IMR-90 (cell line): Measurements from ENCODE around the gene SUV39H1. TPM values are rescaled to one million over a fixed set of nuclear protein-coding genes. Genes with fewer than 3 reads are reported as not detected.
A peak's percentile ranks its signal among the peaks of the same experiment; 100 is the strongest.

Experiments
- ATAC-seq: fragments of 200-7000 bp; cut with Tn5 transposase; 2 replicates; pipeline ENCODE4 v1.9.1; 2020; ENCODE audit warnings: low read depth, mild to moderate bottlenecking, moderate library complexity
- BruUV-seq: library from RNA; stranded (reverse); fragments of 400-500 nt; replicated peaks from 2 replicates; lab custom pipeline; 2021; lab: Mats Ljungman, UMichigan
- CTCF ChIA-PET: fragments of 300-600 bp; formaldehyde crosslinking; extraction: SDS; loops from one replicate; lab custom pipeline; 2021; ENCODE audit warnings: antibody characterized with exemption; lab: Yijun Ruan, JAX
- POLR2A ChIA-PET: fragments of 300-600 bp; sonication (Branson Sonifier 250); formaldehyde crosslinking; loops from one replicate; lab custom pipeline; 2022; ENCODE audit warnings: antibody characterized with exemption; ENCODE audit not compliant: unreplicated experiment; lab: Charles Lee
- DNase-seq: peaks from one replicate; pipeline ENCODE4 v3.0.0; 2013
- H2AFZ ChIP-seq: replicated peaks from 2 replicates; pipeline ENCODE3; 2013; ENCODE audit warnings: low read length, mild to moderate bottlenecking; ENCODE audit not compliant: poor library complexity
- H2AK5ac ChIP-seq: 2 replicates; pipeline ENCODE4 v1.6.1; 2013; ENCODE audit warnings: low read depth, low read length, inconsistent platforms
- H2AK9ac ChIP-seq: replicated peaks from 2 replicates; pipeline ENCODE3; 2013; ENCODE audit warnings: mild to moderate bottlenecking, low read depth, low read length, moderate library complexity; ENCODE audit not compliant: poor library complexity
- H2BK120ac ChIP-seq: 2 replicates; pipeline ENCODE4 v1.6.1; 2013; ENCODE audit warnings: low read depth, low read length, inconsistent platforms
- H2BK15ac ChIP-seq: 3 replicates; pipeline ENCODE4 v1.6.1; 2013; ENCODE audit warnings: low read depth, low read length, inconsistent platforms
- H2BK20ac ChIP-seq: 2 replicates; pipeline ENCODE4 v1.6.1; 2013; ENCODE audit warnings: low read depth, mild to moderate bottlenecking, inconsistent platforms, low read length, moderate library complexity
- H2BK5ac ChIP-seq: 2 replicates; pipeline ENCODE4 v1.6.1; 2013; ENCODE audit warnings: mild to moderate bottlenecking, low read depth, low read length, inconsistent platforms; ENCODE audit not compliant: poor library complexity, severe bottlenecking
- H3K14ac ChIP-seq: replicated peaks from 2 replicates; pipeline ENCODE4 v1.6.1; 2013; ENCODE audit warnings: low read depth, low read length, inconsistent platforms
- H3K18ac ChIP-seq: 2 replicates; pipeline ENCODE4 v1.6.1; 2013; ENCODE audit warnings: low read depth, low read length, control low read depth
- H3K23ac ChIP-seq: 2 replicates; pipeline ENCODE4 v1.6.1; 2013; ENCODE audit warnings: low read depth, low read length, inconsistent platforms
- H3K27ac ChIP-seq: 2 replicates; pipeline ENCODE4 v1.5.1; 2013; ENCODE audit warnings: mild to moderate bottlenecking, control low read depth, low read length; ENCODE audit not compliant: insufficient read depth
- H3K27me3 ChIP-seq: 2 replicates; pipeline ENCODE4 v1.6.1; 2013; ENCODE audit warnings: low read length; ENCODE audit not compliant: control insufficient read depth, insufficient read depth
- H3K36me3 ChIP-seq: 2 replicates; pipeline ENCODE4 v1.6.1; 2013; ENCODE audit warnings: low read length, mixed read lengths; ENCODE audit not compliant: control insufficient read depth, insufficient read depth
- H3K4ac ChIP-seq: 2 replicates; pipeline ENCODE4 v1.6.1; 2013; ENCODE audit warnings: low read depth, low read length, inconsistent platforms
- H3K4me1 ChIP-seq: 2 replicates; pipeline ENCODE4 v1.6.1; 2013; ENCODE audit warnings: low read length, mixed read lengths; ENCODE audit not compliant: control insufficient read depth, insufficient read depth
- H3K4me2 ChIP-seq: 2 replicates; pipeline ENCODE4 v1.6.1; 2013; ENCODE audit warnings: low read depth, mild to moderate bottlenecking, control low read depth, low read length, moderate library complexity
- H3K4me3 ChIP-seq: 2 replicates; pipeline ENCODE4 v1.5.1; 2013; ENCODE audit warnings: low read depth, mild to moderate bottlenecking, control low read depth, low read length, moderate library complexity; ENCODE audit not compliant: insufficient read depth
- H3K56ac ChIP-seq: 2 replicates; pipeline ENCODE4 v1.6.1; 2013; ENCODE audit warnings: low read length, inconsistent platforms; ENCODE audit not compliant: insufficient read depth; ENCODE audit errors: extremely low read depth
- H3K79me1 ChIP-seq, 2 experiments: 2 replicates each; pipeline ENCODE4 v1.6.1; 2013; ENCODE audit warnings: low read length in 2 of 2, inconsistent platforms in 1 of 2, low read depth in 1 of 2
- H3K9ac ChIP-seq: 2 replicates; pipeline ENCODE4 v1.6.1; 2013; ENCODE audit warnings: low read depth, low read length, control low read depth
- H3K9me1 ChIP-seq: 2 replicates; pipeline ENCODE4 v1.6.1; 2013; ENCODE audit warnings: low read length, inconsistent platforms; ENCODE audit not compliant: insufficient read depth
- H3K9me3 ChIP-seq: 2 replicates; pipeline ENCODE4 v1.6.1; 2013; ENCODE audit warnings: low read length; ENCODE audit not compliant: control insufficient read depth, insufficient read depth
- H4K20me1 ChIP-seq: 2 replicates; pipeline ENCODE4 v1.6.1; 2013; ENCODE audit warnings: low read length, inconsistent platforms; ENCODE audit not compliant: insufficient read depth
- H4K5ac ChIP-seq: 2 replicates; pipeline ENCODE4 v1.6.1; 2013; ENCODE audit warnings: mild to moderate bottlenecking, low read depth, low read length, control low read depth
- H4K8ac ChIP-seq, 2 experiments: 2 replicates each; pipeline ENCODE4 v1.6.1; 2013; ENCODE audit warnings: low read depth in 2 of 2, low read length in 2 of 2, control low read depth in 1 of 2, inconsistent platforms in 1 of 2
- H4K91ac ChIP-seq: 2 replicates; pipeline ENCODE4 v1.6.1; 2013; ENCODE audit warnings: low read depth, low read length, inconsistent platforms; ENCODE audit not compliant: insufficient read depth
- BHLHE40 ChIP-seq: fragments of 150-350 bp; IDR thresholded peaks from 2 replicates; pipeline ENCODE4 v1.6.1; 2016; ENCODE audit warnings: mild to moderate bottlenecking, low read depth, low read length
- CEBPB ChIP-seq: IDR thresholded peaks from 2 replicates; pipeline ENCODE4 v1.6.1; 2012; ENCODE audit warnings: low read depth, low read length, improper control_type of control experiment
- CHD1 ChIP-seq: IDR thresholded peaks from 2 replicates; pipeline ENCODE4 v1.6.1; 2012; ENCODE audit warnings: low read depth, low read length, improper control_type of control experiment
- CTCF ChIP-seq: conservative IDR thresholded peaks from 2 replicates; pipeline ENCODE4 v1.5.1; 2012; ENCODE audit warnings: mild to moderate bottlenecking, low read depth, low read length, improper control_type of control experiment
- ELK1 ChIP-seq: fragments of 150-350 bp; IDR thresholded peaks from 2 replicates; pipeline ENCODE4 v1.6.1; 2016; ENCODE audit warnings: low read depth, mild to moderate bottlenecking, low read length, moderate library complexity, borderline replicate concordance
- FOS ChIP-seq: fragments of 150-350 bp; IDR thresholded peaks from 2 replicates; pipeline ENCODE4 v1.6.1; 2016; ENCODE audit warnings: low read depth, low read length
- MAFK ChIP-seq: IDR thresholded peaks from 2 replicates; pipeline ENCODE4 v1.6.1; 2012; ENCODE audit warnings: low read depth, low read length, improper control_type of control experiment
- MXI1 ChIP-seq: IDR thresholded peaks from 2 replicates; pipeline ENCODE4 v1.6.1; 2012; ENCODE audit warnings: low read depth, mild to moderate bottlenecking, low read length, moderate library complexity, borderline replicate concordance
- NFE2L2 ChIP-seq: fragments of 150-350 bp; IDR thresholded peaks from 2 replicates; pipeline ENCODE4 v1.6.1; 2016; ENCODE audit warnings: low read depth, mild to moderate bottlenecking, low read length
- RAD21 ChIP-seq: IDR thresholded peaks from 2 replicates; pipeline ENCODE4 v1.6.1; 2012; ENCODE audit warnings: low read length, improper control_type of control experiment
- RCOR1 ChIP-seq: IDR thresholded peaks from 2 replicates; pipeline ENCODE4 v1.6.1; 2012; ENCODE audit warnings: mild to moderate bottlenecking, low read length, improper control_type of control experiment; ENCODE audit not compliant: insufficient replicate concordance
- RFX5 ChIP-seq: IDR thresholded peaks from 2 replicates; pipeline ENCODE4 v1.8.0; 2012; ENCODE audit warnings: low read depth, mild to moderate bottlenecking, low read length, moderate library complexity
- SMC3 ChIP-seq: fragments of 150-350 bp; IDR thresholded peaks from 2 replicates; pipeline ENCODE4 v1.6.1; 2016; ENCODE audit warnings: low read depth, mild to moderate bottlenecking, antibody characterized with exemption, low read length, moderate library complexity
- USF2 ChIP-seq: fragments of 150-350 bp; IDR thresholded peaks from 2 replicates; pipeline ENCODE4 v1.6.1; 2017; ENCODE audit warnings: mild to moderate bottlenecking, antibody characterized with exemption, low read length, low read depth
- WGBS, 2 experiments: methylation state at CpG; one replicate each; pipeline versions ENCODE4 v1.1.5 to v1.1.7; 2013; ENCODE audit warnings: missing lambda C conversion rate in 2 of 2; ENCODE audit not compliant: insufficient read length in 1 of 2; ENCODE audit errors: extremely low coverage in 2 of 2; 5-methylcytosine and 5-hydroxymethylcytosine counted together
- dilution Hi-C: fragments of 300-500 bp; cut with HindIII; formaldehyde crosslinking; loops from one replicate; pipeline ENCODE4 v1.14.3; 2018; ENCODE audit warnings: low sequenced_read_pairs; ENCODE audit not compliant: unreplicated experiment
- in situ Hi-C: fragments of 300-500 bp; cut with MboI; formaldehyde crosslinking; loops from 3 replicates; pipeline ENCODE4 v1.14.3; 2019; ENCODE audit warnings: low sequenced_read_pairs, inconsistent platforms, mixed read lengths
- intact Hi-C: fragments of 100-400 bp; cut with micrococcal nuclease; formaldehyde crosslinking; loops from 2 replicates; pipeline ENCODE4 v1.10.0; 2022
- polyA plus RNA-seq, 3 experiments: library from polyadenylated mRNA; depleted of rRNA; stranded (reverse); fragments of >200 nt; gene quantifications; 2 replicates each; pipeline ENCODE4 v1.2.3, GENCODE V29; 2012; ENCODE audit warnings: low replicate concordance in 1 of 3
- total RNA-seq: library from RNA; depleted of rRNA; stranded (reverse); fragments of >200 nt; gene quantifications from 2 replicates; pipeline ENCODE4 v1.2.3, GENCODE V29; 2012

Gene SUV39H1
- total and polyA plus RNA-seq, 2 of the 4 experiments (the other 2 are of a cell fraction): 6.6 to 8.6 TPM

GRCh38 chrX:48676893-48677270, 19.7 kb upstream of the SUV39H1 start:
- peak overlapping the region; percentile 36; the same call in 1 of the 2 replicates for H3K27ac ChIP-seq
- H3K27me3 ChIP-seq: no peaks in the 10 kb centered on the region; the same call in 1 of the 2 replicates
- DNase-seq: no peak
- H3K23ac ChIP-seq: no peak overlapping the region
- H4K5ac ChIP-seq: peak overlapping the region; percentile 75
- H2AFZ ChIP-seq: peak overlapping the region; percentile 92
- H3K4me3 ChIP-seq: peak overlapping the region; percentile 63
- no peaks in the 10 kb centered on the region; a peak in 1 of 4 replicates for H3K79me1 ChIP-seq
- dilution Hi-C loops: no loop called here
- intact Hi-C loops: loop anchor here (2.0 kb wide), 1 partner anchor 20 kb away; the partner anchor contains the start of gene SUV39H1
- peak overlapping the region; percentile 71 to 91; a peak in 3 of 4 replicates for H4K8ac ChIP-seq
- H2AK5ac ChIP-seq: peak overlapping the region; percentile 68; the same call in 1 of the 2 replicates
- H3K36me3 ChIP-seq: no peaks in the 10 kb centered on the region
- H3K9me3 ChIP-seq: no peaks in the 10 kb centered on the region
- no peak for TF ChIP-seq RCOR1
- TF ChIP-seq NFE2L2: no peak
- TF ChIP-seq ELK1: no peak
- no peak for TF ChIP-seq SMC3
- no peak for TF ChIP-seq RFX5
- no peak for TF ChIP-seq CHD1
- TF ChIP-seq CEBPB: no peak
- TF ChIP-seq MXI1: no peak
- no peak for TF ChIP-seq BHLHE40
- TF ChIP-seq USF2: no peak
- TF ChIP-seq FOS: no peak
- no peak for TF ChIP-seq RAD21
- no peak for TF ChIP-seq MAFK
- TF ChIP-seq CTCF: no peak
- in situ Hi-C loops: no loop called here
- no peak overlapping the region for H2BK20ac ChIP-seq
- H2BK120ac ChIP-seq: no peak overlapping the region
- H4K91ac ChIP-seq: peak overlapping the region; percentile 55; the same call in 1 of the 2 replicates
- H3K4me2 ChIP-seq: peak overlapping the region; percentile 80
- no peaks in the 10 kb centered on the region for H3K4me1 ChIP-seq
- CTCF ChIA-PET: no interaction called here
- BruUV-seq: no TSS peak
- no peak overlapping the region for H2BK15ac ChIP-seq
- 40% methylated on average over 3 of the region's 9 CpGs; no CpG with 5 or more reads in 1 of the 2 experiments for WGBS, 2 experiments
- H3K14ac ChIP-seq: no peak overlapping the region; the same call in 1 of the 2 replicates
- H3K9ac ChIP-seq: peak overlapping the region; percentile 82
- H2AK9ac ChIP-seq: peak overlapping the region; percentile 85
- H4K20me1 ChIP-seq: no peaks in the 10 kb centered on the region
- H3K56ac ChIP-seq: no peak overlapping the region
- ATAC-seq: peak; percentile 5; the same call in 1 of the 2 replicates
- POLR2A ChIA-PET: no interaction called here
- peak overlapping the region; percentile 61 for H3K4ac ChIP-seq
- peak overlapping the region; percentile 41 for H2BK5ac ChIP-seq
- H3K9me1 ChIP-seq: no peaks in the 10 kb centered on the region
- H3K18ac ChIP-seq: no peak overlapping the region
